Natural killer cell (primary cell): ENCODE measurements around the gene SPAG17. TPM values are rescaled to one million over a fixed set of nuclear protein-coding genes. Genes with fewer than 3 reads are reported as not detected.

Experiments
- ATAC-seq, 3 donors: fragments of 150-1000 bp in 2 of 3; fragments of 200-7000 bp in 1 of 3; cut with Tn5 transposase; 1 replicate in 1 of 3; 2 replicates in 2 of 3; pipeline ENCODE4 v1.10.0; 2021; ENCODE audit warnings: mild to moderate bottlenecking in 2 of 3, moderate library complexity in 2 of 3
- DNase-seq, 2 donors: peaks; one replicate each; pipeline versions ENCODE4 v3.0.0 to v3.0.0-alpha.2; 2013 to 2021; ENCODE audit warnings: mixed read lengths in 1 of 2
- H3K27ac ChIP-seq: one replicate; pipeline ENCODE4 v1.5.1; 2013; ENCODE audit warnings: mild to moderate bottlenecking, low read length
- H3K27me3 ChIP-seq: one replicate; pipeline ENCODE4 v1.6.1; 2013; ENCODE audit warnings: low read length; ENCODE audit not compliant: control insufficient read depth, insufficient read depth
- H3K36me3 ChIP-seq: one replicate; pipeline ENCODE4 v1.6.1; 2013; ENCODE audit warnings: low read length; ENCODE audit not compliant: control insufficient read depth, insufficient read depth
- H3K4me1 ChIP-seq: one replicate; pipeline ENCODE4 v1.6.1; 2013; ENCODE audit warnings: low read length; ENCODE audit not compliant: control insufficient read depth, insufficient read depth
- H3K4me3 ChIP-seq: one replicate; pipeline ENCODE4 v1.5.1; 2013; ENCODE audit warnings: low read length
- H3K9me3 ChIP-seq: one replicate; pipeline ENCODE4 v1.6.1; 2013; ENCODE audit warnings: low read length; ENCODE audit not compliant: control insufficient read depth, insufficient read depth
- H3K27ac Mint-ChIP-seq, 2 donors: one replicate each; pipeline ENCODE4 v1.8.0; 2022; ENCODE audit warnings: mild to moderate bottlenecking in 2 of 2, mixed read lengths in 2 of 2, moderate library complexity in 1 of 2
- H3K27me3 Mint-ChIP-seq, 2 donors: one replicate each; pipeline ENCODE4 v1.8.0; 2022; ENCODE audit warnings: low read depth in 2 of 2, mixed read lengths in 2 of 2
- H3K36me3 Mint-ChIP-seq: one replicate; pipeline ENCODE4 v1.8.0; 2022; ENCODE audit warnings: mixed read lengths
- H3K4me1 Mint-ChIP-seq, 2 donors: one replicate each; pipeline ENCODE4 v1.8.0; 2022; ENCODE audit warnings: mixed read lengths in 2 of 2
- H3K4me3 Mint-ChIP-seq: one replicate; pipeline ENCODE4 v1.8.0; 2022; ENCODE audit warnings: mild to moderate bottlenecking, moderate library complexity, mixed read lengths
- H3K9me3 Mint-ChIP-seq, 2 donors: one replicate each; pipeline ENCODE4 v1.8.0; 2022; ENCODE audit warnings: mixed read lengths in 2 of 2
- CTCF ChIP-seq: fragments of 200-600 bp; IDR thresholded peaks from one replicate; pipeline ENCODE4 v1.8.0; 2022; ENCODE audit warnings: antibody characterized with exemption
- WGBS: methylation state at CpG from one replicate; pipeline ENCODE4 v1.1.7; 2013; ENCODE audit warnings: missing lambda C conversion rate; ENCODE audit not compliant: insufficient coverage; 5-methylcytosine and 5-hydroxymethylcytosine counted together
- intact Hi-C: fragments of 100-400 bp; cut with micrococcal nuclease; formaldehyde crosslinking; loops from one replicate; pipeline ENCODE4 v1.14.2; 2022
- total RNA-seq, 4 donors: library from RNA; stranded (reverse); fragments of 120-200 nt in 1 of 4; gene quantifications; one replicate each; pipeline versions ENCODE4 v1.2.3 to v1.2.4, GENCODE V29; 2013 to 2022

SPAG17 gene
- total RNA-seq, 3 donors from 2014 or later (not counting 1 experiment from before 2014, with no cell fraction given) = not detected

DNA sequence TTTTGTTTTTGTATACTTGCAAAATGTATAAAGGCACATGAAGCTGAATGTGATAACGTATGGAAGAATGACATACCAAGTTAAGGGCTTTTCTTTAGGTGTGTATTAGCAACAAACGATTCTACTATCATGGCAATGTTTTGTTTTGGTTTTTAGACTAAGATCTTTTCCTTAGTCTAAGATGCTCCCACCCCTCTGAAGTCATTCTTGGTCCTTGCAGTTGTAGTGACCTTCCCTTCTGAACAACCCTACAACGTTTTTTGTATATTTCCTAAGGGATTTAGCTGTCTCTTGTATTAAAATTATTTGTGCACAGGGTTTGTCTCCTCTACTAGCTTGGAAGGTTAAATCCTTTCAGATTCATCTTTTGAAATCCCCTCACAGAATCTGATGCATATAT lies 61.0 kb downstream of the SPAG17 start:
- Histone ChIP-seq H3K27me3 (no peaks in the 10 kb centered on the region), H3K4me3 (no peak overlapping the region), H3K27ac (no peak overlapping the region), H3K36me3 (no peaks in the 10 kb centered on the region), H3K9me3 (no peaks in the 10 kb centered on the region), H3K4me1 (no peaks in the 10 kb centered on the region)
- no peak for TF ChIP-seq CTCF
- Mint-ChIP-seq H3K36me3 (no peaks in the 10 kb centered on the region), H3K27me3 (no peaks in the 10 kb centered on the region), H3K9me3 (peaks cover 2 to 4% of the 10 kb centered on the region in 2 donors), H3K4me1 (no peaks in the 10 kb centered on the region), H3K4me3 (no peak overlapping the region), H3K27ac (no peak overlapping the region)
- intact Hi-C loops = no loop called here
- WGBS = 87% methylated on average over 2 of the region's 3 CpGs
- ATAC-seq = no peak
- DNase-seq = no peak

DNA sequence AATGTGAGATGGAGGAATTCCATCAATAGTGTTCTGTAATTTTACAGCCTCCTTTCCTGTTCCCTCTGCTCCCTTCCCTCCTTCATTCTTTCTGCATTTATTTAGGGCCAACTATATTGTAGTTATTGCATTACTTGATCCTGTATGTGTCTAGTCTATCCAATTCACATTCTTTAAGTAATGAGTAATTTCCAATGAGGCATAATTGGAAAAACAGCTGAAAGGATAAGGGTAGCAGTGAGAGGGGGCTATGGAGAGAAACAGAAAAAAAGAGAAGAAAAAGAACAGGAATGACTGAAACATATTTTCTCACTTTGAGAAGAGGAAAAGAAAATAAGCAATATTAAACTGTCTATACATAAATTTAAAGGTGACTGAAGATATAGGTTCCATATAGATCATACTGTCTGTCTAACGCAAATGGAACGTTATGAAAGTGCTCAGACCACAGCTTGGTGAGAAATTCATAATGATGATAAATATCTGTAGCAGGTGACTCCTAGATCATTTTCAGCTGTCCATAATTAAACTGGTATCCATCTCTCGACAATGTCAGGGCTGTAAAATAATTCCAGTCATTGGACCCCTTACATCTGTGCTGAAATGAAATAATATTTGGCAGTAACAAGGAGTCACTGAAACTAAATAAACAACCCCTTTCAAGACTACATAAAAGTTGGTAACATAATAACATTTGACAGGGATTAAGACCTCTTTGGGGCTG lies 61.8 kb downstream of the SPAG17 start:
- peaks cover 2 to 5% of the 10 kb centered on the region in 2 donors for H3K9me3 Mint-ChIP-seq
- WGBS = 94% methylated on average over 3 of the region's 3 CpGs
- Histone ChIP-seq H3K9me3 (no peaks in the 10 kb centered on the region), H3K36me3 (no peaks in the 10 kb centered on the region), H3K4me1 (no peaks in the 10 kb centered on the region), H3K4me3 (no peak overlapping the region), H3K27me3 (no peaks in the 10 kb centered on the region), H3K27ac (no peak overlapping the region)
- intact Hi-C loops = no loop called here
- DNase-seq (no peak), ATAC-seq (no peak)
- TF ChIP-seq CTCF = no peak
- H3K4me3 Mint-ChIP-seq = no peak overlapping the region
- H3K27me3 Mint-ChIP-seq = no peaks in the 10 kb centered on the region
- H3K27ac Mint-ChIP-seq = no peak overlapping the region
- H3K4me1 Mint-ChIP-seq = no peaks in the 10 kb centered on the region
- H3K36me3 Mint-ChIP-seq = no peaks in the 10 kb centered on the region

DNA sequence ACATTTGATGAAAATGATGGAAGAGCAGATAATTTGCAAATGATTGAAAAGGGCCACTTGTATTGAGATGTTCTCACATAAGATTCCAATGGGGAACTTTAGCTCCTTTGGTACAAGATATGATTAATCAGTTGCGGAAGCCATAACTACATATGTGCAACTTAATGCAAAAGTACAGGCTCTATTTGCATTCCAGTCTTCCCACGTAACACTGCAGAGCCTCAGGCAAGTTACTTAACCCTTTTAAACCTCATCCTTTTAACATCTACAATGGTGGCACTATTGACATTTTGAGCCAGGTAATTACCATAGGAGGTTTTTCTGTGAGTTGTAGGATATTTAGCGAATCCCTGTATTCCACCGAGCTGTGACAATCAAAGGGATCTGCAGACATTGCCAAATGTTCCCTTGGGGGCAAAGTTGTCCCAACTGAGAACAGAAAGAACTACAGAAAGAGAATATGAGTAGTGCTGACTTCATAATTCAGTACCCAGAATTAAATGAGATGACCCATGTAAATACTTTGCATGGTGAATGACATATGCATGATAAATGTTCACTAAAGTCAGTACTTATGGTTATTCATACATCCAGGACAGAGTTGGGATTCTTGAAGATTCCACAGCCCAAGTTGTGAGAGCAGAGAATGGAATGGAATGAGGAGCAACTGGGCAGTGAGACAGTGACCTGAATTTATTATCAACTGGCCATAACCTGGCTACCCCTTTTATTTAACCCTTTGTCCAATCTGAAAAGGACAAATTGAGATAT lies 62.6 kb downstream of the SPAG17 start:
- DNase-seq (no peak), ATAC-seq (no peak)
- Mint-ChIP-seq H3K27ac (no peak overlapping the region), H3K9me3 (peaks cover 2 to 5% of the 10 kb centered on the region in 2 donors), H3K4me1 (no peaks in the 10 kb centered on the region), H3K4me3 (no peak overlapping the region), H3K27me3 (no peaks in the 10 kb centered on the region), H3K36me3 (no peaks in the 10 kb centered on the region)
- H3K27me3 ChIP-seq = no peaks in the 10 kb centered on the region
- intact Hi-C loops = no loop called here
- H3K27ac ChIP-seq = no peak overlapping the region
- no peaks in the 10 kb centered on the region for H3K36me3 ChIP-seq
- no peaks in the 10 kb centered on the region for H3K4me1 ChIP-seq
- no peak overlapping the region for H3K4me3 ChIP-seq
- no peaks in the 10 kb centered on the region for H3K9me3 ChIP-seq
- WGBS = 92% methylated on average over 4 of the region's 4 CpGs
- TF ChIP-seq CTCF = no peak
